Mammary microvascular endothelial cell (primary cell): ENCODE measurements around the gene HBEGF. TPM values are rescaled to one million over a fixed set of nuclear protein-coding genes. Genes with fewer than 3 reads are reported as not detected.

Experiments
- total RNA-seq: library from RNA; depleted of rRNA; stranded (reverse); fragments of >200 nt; gene quantifications from 2 replicates; pipeline ENCODE4 v1.2.3, GENCODE V29; 2015

HBEGF gene, protein sequence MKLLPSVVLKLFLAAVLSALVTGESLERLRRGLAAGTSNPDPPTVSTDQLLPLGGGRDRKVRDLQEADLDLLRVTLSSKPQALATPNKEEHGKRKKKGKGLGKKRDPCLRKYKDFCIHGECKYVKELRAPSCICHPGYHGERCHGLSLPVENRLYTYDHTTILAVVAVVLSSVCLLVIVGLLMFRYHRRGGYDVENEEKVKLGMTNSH
- 90.7 and 90.9 TPM in 2 replicates for total RNA-seq

DNA sequence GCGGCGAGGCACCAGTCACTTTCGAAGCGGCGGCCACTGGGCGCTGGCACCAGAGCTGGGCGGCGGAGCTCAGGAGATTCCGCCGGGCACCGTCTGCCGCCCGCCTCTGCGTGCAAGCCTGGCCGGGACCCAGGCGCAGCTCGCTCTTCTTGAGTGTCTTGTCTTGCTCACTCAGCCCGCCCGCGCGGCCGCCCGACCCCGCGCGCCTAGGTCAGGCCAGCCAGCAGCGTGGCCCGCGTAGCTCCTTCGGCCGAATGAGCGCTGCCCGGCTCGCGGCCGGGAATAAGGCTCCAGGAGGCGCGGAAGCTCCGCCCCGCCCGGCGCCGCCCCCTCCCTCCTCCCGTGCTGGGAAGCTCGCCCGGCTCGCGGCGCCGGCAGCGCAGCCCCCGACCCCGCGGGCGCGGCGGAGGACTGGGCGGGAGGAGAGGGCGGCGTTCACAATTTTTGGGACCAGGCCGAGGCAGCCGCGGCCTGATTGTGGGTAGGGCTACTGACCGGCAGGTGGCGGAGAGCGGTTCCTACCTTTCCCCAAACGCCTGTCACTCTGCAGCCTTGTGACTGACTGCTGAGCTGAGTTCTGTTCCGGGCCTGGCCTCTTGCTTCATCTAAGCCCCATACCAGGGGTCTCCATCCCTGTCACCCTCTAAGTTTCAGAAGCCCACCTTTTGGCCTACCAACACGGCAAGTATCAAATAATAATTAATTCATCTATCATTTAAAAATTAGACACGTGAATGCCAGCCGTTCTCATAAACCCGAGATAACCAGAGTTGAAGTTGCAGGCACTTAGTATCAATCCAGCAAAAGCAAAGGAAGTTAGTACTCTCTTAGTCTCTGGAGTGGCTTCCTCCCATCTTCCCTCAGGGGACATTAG, at the start of gene HBEGF:
TSS of gene HBEGF (minus strand) at position 256 of the 874 bp plus-strand sequence. CDS start 275 bp downstream, outside the sequence.

DNA sequence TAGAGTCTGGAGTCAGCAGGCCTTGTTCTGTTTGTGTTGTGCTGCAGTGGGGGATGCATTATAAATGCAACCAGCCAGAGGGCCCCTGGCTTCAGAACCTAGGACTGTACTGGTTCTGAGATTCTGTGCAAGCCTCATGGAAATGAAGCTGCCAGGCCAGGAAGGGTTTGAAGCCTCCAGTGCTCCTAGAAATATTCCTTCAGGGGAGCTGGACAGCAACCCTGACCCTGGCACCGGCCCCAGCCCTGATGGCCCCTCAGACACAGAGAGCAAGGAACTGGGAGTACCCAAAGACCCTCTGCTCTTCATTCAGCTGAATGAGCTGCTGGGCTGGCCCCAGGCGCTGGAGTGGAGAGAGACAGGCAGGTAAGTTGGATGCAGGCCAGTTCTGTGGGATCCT, 13.7 kb upstream of the HBEGF start, which contains the start of gene SLC4A9:
TSS of gene SLC4A9 (plus strand) at position 94 of the 400 bp plus-strand sequence. CDS start at position 137, 43 bp downstream.

DNA sequence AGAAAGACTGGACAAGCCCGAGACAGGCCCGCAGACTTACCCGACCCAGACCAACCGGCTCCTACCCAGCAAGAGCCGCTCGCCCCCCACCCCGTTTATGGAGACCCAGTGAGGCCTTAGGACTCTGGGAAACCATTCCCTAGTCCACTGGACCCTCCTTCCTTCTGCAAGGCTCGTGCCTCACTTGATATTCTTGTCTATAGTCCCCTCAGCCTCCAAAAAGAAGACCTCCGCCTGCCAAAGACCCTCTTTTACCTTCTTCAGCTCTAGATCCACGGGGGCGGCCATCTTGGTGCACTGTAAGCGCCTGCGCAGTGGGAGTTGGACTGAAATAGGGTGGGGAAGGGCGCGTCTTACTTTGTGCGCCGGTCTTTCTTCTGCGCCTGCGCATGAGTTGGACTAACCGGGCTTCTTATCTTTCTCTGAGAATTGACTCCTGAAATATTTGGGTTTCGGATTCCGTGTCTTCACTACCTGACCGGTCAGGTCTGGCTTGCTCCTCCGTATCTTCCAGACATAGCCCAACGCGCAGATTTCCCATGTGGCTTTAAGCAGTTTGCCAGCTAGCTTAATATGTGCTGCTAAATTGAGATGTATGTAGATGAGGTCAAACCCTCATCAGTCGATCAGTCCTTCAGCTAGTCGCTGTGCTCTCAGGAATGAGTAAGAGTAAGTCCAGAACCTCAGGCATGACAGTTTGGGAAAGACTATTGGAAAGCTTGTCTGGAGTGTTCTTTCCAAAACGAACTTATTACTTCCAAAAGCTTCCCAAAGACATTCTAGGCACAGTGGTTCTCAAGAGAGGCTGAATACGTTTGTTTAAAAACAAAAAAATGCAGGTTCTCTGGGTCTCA, 43.4 kb downstream of the HBEGF start, which contains the start of gene PFDN1:
TSS of gene PFDN1 (minus strand) at position 316 of the 854 bp plus-strand sequence. CDS start at position 288, 28 bp downstream.

Other genes starting within 250 kb of the HBEGF start
- 5.6 and 6.3 TPM in 2 replicates for gene PURA, start 232.5 kb downstream of the HBEGF start, total RNA-seq
- gene IGIP, start 220.7 kb downstream of the HBEGF start, total RNA-seq, result 0.67 and 2.2 TPM in 2 replicates
- gene CYSTM1, start 171.4 kb downstream of the HBEGF start, total RNA-seq, result 51.6 and 78.9 TPM in 2 replicates
- 146 and 169 TPM in 2 replicates for gene PFDN1, start 43.5 kb downstream of the HBEGF start, total RNA-seq
- not detected in 2 replicates for gene SLC4A9, start 13.6 kb upstream of the HBEGF start, total RNA-seq
- gene ANKHD1, start 55.2 kb upstream of the HBEGF start, total RNA-seq, result 25.6 and 26.8 TPM in 2 replicates
- 3.8 and 4.8 TPM in 2 replicates for gene EIF4EBP3, start 201.1 kb upstream of the HBEGF start, total RNA-seq
- 32.2 and 34.6 TPM in 2 replicates for gene SRA1, start 210.9 kb upstream of the HBEGF start, total RNA-seq
- 4.1 and 4.9 TPM in 2 replicates for gene APBB3, start 218.0 kb upstream of the HBEGF start, total RNA-seq
- 57.6 and 60.5 TPM in 2 replicates for gene SLC35A4, start 218.2 kb upstream of the HBEGF start, total RNA-seq